Measurements from ENCODE around the gene ANKMY1. TPM values are rescaled to one million over a fixed set of nuclear protein-coding genes. Genes with fewer than 3 reads are reported as not detected.
A peak's percentile ranks its signal among the peaks of the same experiment; 100 is the strongest.

The ANKMY1 gene
- total and polyA plus RNA-seq, 2 experiments from 2014 or later: 5.1 to 10.1 TPM

DNA sequence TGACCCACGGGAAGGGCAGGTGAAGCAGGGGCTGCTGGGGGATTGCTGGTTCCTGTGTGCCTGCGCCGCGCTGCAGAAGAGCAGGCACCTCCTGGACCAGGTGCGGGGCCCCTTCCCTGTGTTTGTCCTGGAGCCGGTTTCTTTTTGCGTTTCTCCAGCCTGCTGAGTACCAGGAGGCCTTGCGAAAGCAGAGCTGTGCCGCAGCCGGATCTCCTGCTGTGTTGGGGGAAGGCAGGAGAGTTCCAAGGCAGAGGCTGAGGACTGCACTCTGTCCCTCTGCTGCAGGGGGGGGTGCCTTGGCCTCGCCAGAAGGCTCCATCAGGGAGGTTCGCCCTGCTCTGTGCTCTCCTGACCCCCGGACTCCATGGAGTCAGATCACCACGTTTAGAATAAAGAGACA is 31.6 kb upstream of the ANKMY1 start:
- Histone ChIP-seq H3K27me3 (replicated peaks; ENCODE audit: insufficient read depth) (no peaks in the 10 kb centered on the region), H3F3A (ENCODE audit: insufficient read depth) (no peaks in the 10 kb centered on the region), H3K36me3 (ENCODE audit: low read depth) (no peaks in the 10 kb centered on the region; the same call in 1 of the 2 replicates), H4K20me1 (ENCODE audit: insufficient read depth) (no peaks in the 10 kb centered on the region), H3K9me3 (ENCODE audit: low read depth) (no peaks in the 10 kb centered on the region), H2AFZ (no peak overlapping the region), H3K27ac (no peak overlapping the region), H3K9me2 (ENCODE audit: insufficient read depth) (no peaks in the 10 kb centered on the region), H3K4me1 (ENCODE audit: insufficient read depth) (peaks cover 16% of the 10 kb centered on the region), H3K79me2 (ENCODE audit: insufficient read depth) (peaks cover 48% of the 10 kb centered on the region), H3K4me3 (no peak overlapping the region), H3K4me2 (ENCODE audit: unreplicated experiment) (no peak overlapping the region), H3K9ac (no peak overlapping the region)
- in situ Hi-C loops (cut with MboI): no loop called here
- DNase-seq: no peak
- TF ChIP-seq EZH2phosphoT487 (IDR thresholded peaks at IDR 0.05; ENCODE audit: insufficient read depth, low read depth) (no peak), EZH2 (IDR thresholded peaks at IDR 0.05; ENCODE audit: insufficient read depth, poor library complexity, severe bottlenecking) (no peak)
- WGBS, 2 experiments (ENCODE audit: low coverage in 1 of 2, low lambda C conversion rate in 2 of 2, missing lambda C conversion rate in 2 of 2): 86 to 88% methylated on average over 14 of the region's 14 CpGs

DNA sequence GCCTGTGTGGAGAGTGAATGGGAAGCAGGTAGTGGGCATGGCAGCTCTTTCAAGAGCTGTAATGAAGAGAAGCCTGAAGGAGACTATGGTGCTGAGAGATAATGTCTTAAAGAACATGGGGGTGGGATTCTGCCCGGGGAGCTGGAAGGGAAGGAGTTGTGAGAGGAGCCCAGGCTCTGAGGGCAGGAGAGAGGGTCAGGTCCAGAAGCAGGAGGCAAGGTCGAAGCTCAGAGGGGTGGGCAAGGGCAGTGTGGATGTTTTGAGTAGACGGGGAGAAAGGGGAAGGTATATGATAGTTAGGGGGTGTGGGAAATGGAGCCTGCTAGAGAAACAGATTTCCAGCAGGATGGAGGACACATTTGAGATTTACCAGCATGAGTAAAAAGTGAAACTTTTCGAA is 30.9 kb upstream of the ANKMY1 start:
- H3F3A ChIP-seq (ENCODE audit: insufficient read depth): no peaks in the 10 kb centered on the region
- H3K9me3 ChIP-seq (ENCODE audit: low read depth): no peaks in the 10 kb centered on the region
- peaks cover 55% of the 10 kb centered on the region for H3K79me2 ChIP-seq (ENCODE audit: insufficient read depth)
- DNase-seq: no peak
- peaks cover 19% of the 10 kb centered on the region for H3K4me1 ChIP-seq (ENCODE audit: insufficient read depth)
- in situ Hi-C loops (cut with MboI): no loop called here
- no peak overlapping the region for H2AFZ ChIP-seq
- H3K4me3 ChIP-seq: no peak overlapping the region
- WGBS, 2 experiments (ENCODE audit: low coverage in 1 of 2, low lambda C conversion rate in 2 of 2, missing lambda C conversion rate in 2 of 2): 67 to 77% methylated on average over 4 of the region's 4 CpGs
- no peaks in the 10 kb centered on the region; the same call in 1 of the 2 replicates for H3K36me3 ChIP-seq (ENCODE audit: low read depth)
- TF ChIP-seq EZH2phosphoT487 (IDR thresholded peaks at IDR 0.05; ENCODE audit: insufficient read depth, low read depth) (no peak), EZH2 (IDR thresholded peaks at IDR 0.05; ENCODE audit: insufficient read depth, poor library complexity, severe bottlenecking) (no peak)
- no peaks in the 10 kb centered on the region for H3K27me3 ChIP-seq (replicated peaks; ENCODE audit: insufficient read depth)
- H3K4me2 ChIP-seq (ENCODE audit: unreplicated experiment): no peak overlapping the region
- no peak overlapping the region for H3K27ac ChIP-seq
- H4K20me1 ChIP-seq (ENCODE audit: insufficient read depth): no peaks in the 10 kb centered on the region
- no peaks in the 10 kb centered on the region for H3K9me2 ChIP-seq (ENCODE audit: insufficient read depth)
- no peak overlapping the region for H3K9ac ChIP-seq

DNA sequence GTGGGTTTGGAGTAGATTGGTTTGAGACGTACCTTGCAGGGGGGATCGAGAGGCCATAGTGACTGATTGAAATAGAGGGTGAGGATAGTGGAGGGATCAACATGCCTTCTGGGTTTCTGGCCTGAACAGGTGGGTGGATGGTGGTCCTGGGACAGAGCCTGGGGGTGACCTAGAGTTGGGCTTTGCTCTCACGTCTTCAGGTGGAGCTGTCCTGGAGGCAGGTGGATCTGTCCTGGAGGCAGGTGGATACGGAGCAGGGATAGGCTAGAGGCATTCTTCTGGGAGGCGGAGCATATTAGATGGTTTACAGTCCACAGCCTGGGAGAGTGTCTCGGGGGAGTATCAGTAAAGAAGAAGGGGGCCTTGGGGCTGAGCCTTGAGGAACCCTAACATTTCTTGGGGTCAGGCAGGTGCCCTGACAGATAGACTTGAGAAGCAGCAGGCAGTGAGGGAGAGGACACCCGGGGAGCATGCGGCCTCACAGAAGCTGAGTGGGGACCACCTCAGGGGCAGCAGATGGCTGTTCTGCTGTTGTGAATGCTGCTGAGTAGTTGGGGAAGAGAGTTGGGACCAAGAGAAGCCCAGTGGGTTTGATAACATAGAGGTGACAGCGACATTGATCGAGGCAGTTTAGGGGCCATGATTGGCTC is 30.3 kb upstream of the ANKMY1 start:
- no peaks in the 10 kb centered on the region; the same call in 1 of the 2 replicates for H3K36me3 ChIP-seq (ENCODE audit: low read depth)
- in situ Hi-C loops (cut with MboI): no loop called here
- TF ChIP-seq EZH2phosphoT487 (IDR thresholded peaks at IDR 0.05; ENCODE audit: insufficient read depth, low read depth): no peak
- no peak for TF ChIP-seq EZH2 (IDR thresholded peaks at IDR 0.05; ENCODE audit: insufficient read depth, poor library complexity, severe bottlenecking)
- no peak overlapping the region for H2AFZ ChIP-seq
- no peak overlapping the region for H3K27ac ChIP-seq
- H3F3A ChIP-seq (ENCODE audit: insufficient read depth): no peaks in the 10 kb centered on the region
- no peaks in the 10 kb centered on the region for H3K9me3 ChIP-seq (ENCODE audit: low read depth)
- H3K9me2 ChIP-seq (ENCODE audit: insufficient read depth): no peaks in the 10 kb centered on the region
- no peak for DNase-seq
- no peaks in the 10 kb centered on the region for H4K20me1 ChIP-seq (ENCODE audit: insufficient read depth)
- peak overlapping the region; percentile 88 for H3K4me3 ChIP-seq
- 70 to 76% methylated on average over 9 to 10 of the region's 10 CpGs for WGBS, 2 experiments (ENCODE audit: low coverage in 1 of 2, low lambda C conversion rate in 2 of 2, missing lambda C conversion rate in 2 of 2)
- H3K4me2 ChIP-seq (ENCODE audit: unreplicated experiment): peak overlapping the region; percentile 99
- peaks cover 19% of the 10 kb centered on the region for H3K4me1 ChIP-seq (ENCODE audit: insufficient read depth)
- no peaks in the 10 kb centered on the region for H3K27me3 ChIP-seq (replicated peaks; ENCODE audit: insufficient read depth)
- peaks cover 61% of the 10 kb centered on the region for H3K79me2 ChIP-seq (ENCODE audit: insufficient read depth)
- peak overlapping the region; percentile 92 for H3K9ac ChIP-seq

DNA sequence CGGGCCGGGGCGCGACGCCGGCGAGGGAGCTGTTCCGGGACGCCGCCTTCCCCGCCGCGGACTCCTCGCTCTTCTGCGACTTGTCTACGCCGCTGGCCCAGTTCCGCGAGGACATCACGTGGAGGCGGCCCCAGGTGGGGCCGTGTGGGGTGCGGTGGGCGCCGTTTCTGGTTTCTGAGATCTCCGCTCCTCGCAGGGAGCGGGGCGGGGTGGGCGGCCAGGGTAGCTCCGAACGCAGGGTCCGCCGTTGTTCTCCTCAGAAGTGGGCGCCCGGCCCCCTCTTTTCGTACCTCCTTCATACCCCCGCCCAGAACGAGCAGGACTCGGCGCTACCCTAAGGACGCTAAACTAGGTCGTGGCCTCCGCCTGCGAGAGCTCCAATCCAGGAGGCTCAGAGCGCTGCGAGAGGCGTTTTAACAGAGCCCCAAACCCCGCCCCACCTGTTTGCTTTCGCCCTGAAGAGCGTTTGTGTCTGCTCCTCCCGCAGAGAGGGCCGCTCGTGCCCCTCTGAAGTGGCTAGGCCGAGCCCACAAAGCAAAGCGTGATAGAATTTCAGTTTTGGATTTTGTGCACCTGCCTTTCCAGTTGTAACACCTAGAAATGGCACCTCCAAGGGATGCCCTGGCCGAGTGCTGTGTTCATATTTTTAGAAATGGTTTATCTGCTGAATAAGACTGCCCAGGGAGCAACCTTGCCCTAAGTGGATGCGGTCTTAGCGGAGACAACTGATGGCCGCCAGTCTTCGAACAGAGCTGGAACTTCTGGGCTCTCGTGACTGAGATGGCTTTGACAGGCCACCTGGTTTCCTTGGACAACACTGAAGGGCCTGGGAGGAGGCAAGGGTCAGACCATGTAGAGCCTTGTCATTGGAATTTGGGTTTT is 29.4 kb upstream of the ANKMY1 start:
- peaks cover 19% of the 10 kb centered on the region for H3K4me1 ChIP-seq (ENCODE audit: insufficient read depth)
- H3K27ac ChIP-seq: no peak overlapping the region
- peaks cover 70% of the 10 kb centered on the region for H3K79me2 ChIP-seq (ENCODE audit: insufficient read depth)
- peak overlapping the region; percentile 66 for H2AFZ ChIP-seq
- 3 to 5% methylated on average over 29 to 60 of the region's 62 CpGs for WGBS, 2 experiments (ENCODE audit: low coverage in 1 of 2, low lambda C conversion rate in 2 of 2, missing lambda C conversion rate in 2 of 2)
- DNase-seq: peak; percentile 61
- H3K27me3 ChIP-seq (replicated peaks; ENCODE audit: insufficient read depth): no peaks in the 10 kb centered on the region
- H3K9ac ChIP-seq: peak overlapping the region; percentile 92
- no peaks in the 10 kb centered on the region for H3K9me2 ChIP-seq (ENCODE audit: insufficient read depth)
- in situ Hi-C loops (cut with MboI): no loop called here
- H4K20me1 ChIP-seq (ENCODE audit: insufficient read depth): no peaks in the 10 kb centered on the region
- no peaks in the 10 kb centered on the region for H3K9me3 ChIP-seq (ENCODE audit: low read depth)
- peak overlapping the region; percentile 88 for H3K4me3 ChIP-seq
- H3F3A ChIP-seq (ENCODE audit: insufficient read depth): peaks cover 4% of the 10 kb centered on the region; the same call in 1 of the 2 replicates
- H3K4me2 ChIP-seq (ENCODE audit: unreplicated experiment): peak overlapping the region; percentile 99
- H3K36me3 ChIP-seq (ENCODE audit: low read depth): no peaks in the 10 kb centered on the region
- no peak for TF ChIP-seq EZH2phosphoT487 (IDR thresholded peaks at IDR 0.05; ENCODE audit: insufficient read depth, low read depth)
- no peak for TF ChIP-seq EZH2 (IDR thresholded peaks at IDR 0.05; ENCODE audit: insufficient read depth, poor library complexity, severe bottlenecking)
